Adrenal gland (tissue), 5 donors: Measurements from ENCODE around the gene SDF4.

Source experiments
- POLR2A ChIP-seq, 2 donors: fragments of 450-650 bp; IDR thresholded peaks; one replicate each; pipeline ENCODE4 v1.6.1; 2017; ENCODE audit warnings: antibody characterized with exemption in 2 of 2, mild to moderate bottlenecking in 2 of 2, moderate library complexity in 1 of 2
- TF ChIP-seq, protein P1 (sequence below), 6 experiments: fragments of 450-650 bp in 4 of 6; fragments of 200-600 bp in 2 of 6; sonication (generic) in 1 of 6; IDR thresholded peaks; 1 replicate in 5 of 6; 2 replicates in 1 of 6; pipeline versions ENCODE4 v1.5.1 to v1.8.0; 2016 to 2021; ENCODE audit warnings: antibody characterized with exemption in 6 of 6, mild to moderate bottlenecking in 2 of 6, moderate library complexity in 1 of 6
- donor health status: DM: no; HTN: no; CAD: no.

DNA sequence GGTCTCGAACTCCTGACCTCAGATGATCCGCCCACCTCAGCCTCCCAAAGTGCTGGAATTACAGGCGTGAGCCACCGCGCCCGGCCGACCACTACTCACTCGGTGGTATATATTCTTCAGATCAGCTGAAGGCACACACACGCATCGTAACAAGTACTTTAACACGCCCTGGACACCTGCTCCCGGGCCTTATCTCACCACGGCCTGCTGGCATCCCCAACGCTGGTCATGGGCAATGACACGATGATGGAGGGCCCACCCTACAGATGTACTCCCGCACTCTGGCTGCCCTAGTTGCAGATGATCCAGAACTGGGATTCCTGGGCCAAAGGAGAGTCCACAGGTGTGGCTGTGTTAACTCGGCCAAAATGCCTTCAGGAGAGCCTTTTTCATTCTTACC lies 30.3 kb upstream of the SDF4 start:
- TF ChIP-seq, protein P1, sequence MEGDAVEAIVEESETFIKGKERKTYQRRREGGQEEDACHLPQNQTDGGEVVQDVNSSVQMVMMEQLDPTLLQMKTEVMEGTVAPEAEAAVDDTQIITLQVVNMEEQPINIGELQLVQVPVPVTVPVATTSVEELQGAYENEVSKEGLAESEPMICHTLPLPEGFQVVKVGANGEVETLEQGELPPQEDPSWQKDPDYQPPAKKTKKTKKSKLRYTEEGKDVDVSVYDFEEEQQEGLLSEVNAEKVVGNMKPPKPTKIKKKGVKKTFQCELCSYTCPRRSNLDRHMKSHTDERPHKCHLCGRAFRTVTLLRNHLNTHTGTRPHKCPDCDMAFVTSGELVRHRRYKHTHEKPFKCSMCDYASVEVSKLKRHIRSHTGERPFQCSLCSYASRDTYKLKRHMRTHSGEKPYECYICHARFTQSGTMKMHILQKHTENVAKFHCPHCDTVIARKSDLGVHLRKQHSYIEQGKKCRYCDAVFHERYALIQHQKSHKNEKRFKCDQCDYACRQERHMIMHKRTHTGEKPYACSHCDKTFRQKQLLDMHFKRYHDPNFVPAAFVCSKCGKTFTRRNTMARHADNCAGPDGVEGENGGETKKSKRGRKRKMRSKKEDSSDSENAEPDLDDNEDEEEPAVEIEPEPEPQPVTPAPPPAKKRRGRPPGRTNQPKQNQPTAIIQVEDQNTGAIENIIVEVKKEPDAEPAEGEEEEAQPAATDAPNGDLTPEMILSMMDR (IDR thresholded peaks at IDR 0.05): no peak
- TF ChIP-seq POLR2A (IDR thresholded peaks at IDR 0.05): no peak
